COLO668 (cell line): ENCODE data around the gene NAALADL2.
"Not testable (repeated sequence)": the region's sequence is repeated elsewhere in the genome, so short reads cannot be mapped to it uniquely, and the experiment has no call there.

ENCODE experiments used
- DNase-seq: peaks from one replicate; lab custom pipeline; 2025; ENCODE audit not compliant: unreplicated experiment; lab: John Stamatoyannopoulos, UW

Gene NAALADL2

DNA sequence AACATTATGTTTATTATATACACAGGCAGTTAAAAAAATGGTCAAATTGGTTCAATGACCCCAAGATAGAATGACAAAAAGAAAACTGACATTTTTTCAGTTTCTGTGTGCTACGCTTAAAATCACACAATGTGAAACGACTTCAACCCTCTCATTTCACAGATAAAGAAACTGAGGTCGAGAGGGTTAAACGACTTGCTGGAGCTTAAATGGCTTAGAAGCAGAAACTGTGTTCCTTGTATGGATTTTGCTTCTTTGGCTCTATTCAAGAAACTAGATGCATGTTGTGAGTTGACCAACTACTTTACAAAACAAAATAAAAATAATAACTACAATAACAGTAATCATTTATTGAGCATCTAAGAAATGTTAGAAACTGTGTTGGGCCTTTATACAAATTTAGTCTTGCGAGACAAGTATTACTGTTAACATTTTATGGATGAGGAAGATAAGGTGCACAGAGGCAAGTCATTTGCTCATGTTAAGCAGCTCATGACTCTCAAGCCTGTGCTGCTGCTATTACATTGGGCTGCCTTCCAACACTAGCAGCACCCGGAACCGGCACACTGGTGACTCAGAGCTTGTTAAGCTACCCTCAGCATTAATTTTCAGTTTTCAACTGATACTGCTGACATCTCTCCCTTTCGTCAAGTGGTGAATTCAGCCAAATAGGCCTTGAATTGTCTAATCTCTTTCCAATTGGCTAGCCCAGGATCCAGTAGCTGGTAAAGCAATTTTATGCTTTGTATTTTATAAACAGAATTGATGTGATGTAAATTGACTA lies 487.6 kb downstream of the NAALADL2 start:
- no peak for DNase-seq

DNA sequence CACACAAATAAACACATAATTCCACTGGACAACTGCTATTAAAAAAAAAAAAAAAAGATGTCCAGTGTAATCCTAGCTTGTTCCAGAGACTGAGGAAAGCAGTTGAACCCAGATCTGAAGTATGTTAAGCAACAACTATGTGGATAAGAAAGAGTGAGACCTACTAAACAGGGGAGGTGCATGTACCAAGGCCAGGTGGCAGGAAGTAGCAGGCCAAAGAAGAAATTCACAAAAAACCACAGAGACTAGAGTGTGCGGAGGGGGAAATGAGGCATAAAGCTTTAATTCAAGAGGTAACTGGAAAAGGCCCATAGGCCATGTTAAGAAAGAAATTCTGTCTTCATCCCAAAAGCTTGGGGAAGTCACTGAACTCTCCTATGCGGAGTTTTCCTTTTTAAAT lies 490.0 kb downstream of the NAALADL2 start:
- DNase-seq = no peak

DNA sequence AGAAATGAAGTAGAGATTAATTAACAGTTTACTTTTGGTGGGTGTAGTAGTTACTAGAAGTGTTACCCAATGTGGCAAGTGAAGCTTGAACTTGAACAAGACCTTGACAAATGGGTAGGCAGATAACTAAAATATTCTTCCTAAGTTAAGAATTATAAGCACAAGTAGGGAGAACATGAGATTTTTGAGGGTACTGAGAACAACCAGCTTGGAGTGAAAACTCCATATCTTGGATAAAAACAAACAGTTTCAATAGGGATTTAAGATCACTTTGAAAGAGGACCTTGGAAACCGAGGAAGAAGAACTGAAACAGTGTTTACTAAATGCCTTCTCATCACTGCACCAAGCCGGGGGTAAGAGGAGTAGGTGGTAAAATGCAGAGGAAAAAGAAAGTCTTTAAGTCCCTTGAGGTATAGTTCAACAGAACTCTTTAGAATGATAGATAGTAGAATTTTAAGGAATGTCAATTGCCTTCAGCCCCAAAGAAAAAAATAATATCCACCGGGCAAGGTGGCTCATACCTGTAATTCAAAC lies 496.7 kb downstream of the NAALADL2 start:
- DNase-seq = no peak

DNA sequence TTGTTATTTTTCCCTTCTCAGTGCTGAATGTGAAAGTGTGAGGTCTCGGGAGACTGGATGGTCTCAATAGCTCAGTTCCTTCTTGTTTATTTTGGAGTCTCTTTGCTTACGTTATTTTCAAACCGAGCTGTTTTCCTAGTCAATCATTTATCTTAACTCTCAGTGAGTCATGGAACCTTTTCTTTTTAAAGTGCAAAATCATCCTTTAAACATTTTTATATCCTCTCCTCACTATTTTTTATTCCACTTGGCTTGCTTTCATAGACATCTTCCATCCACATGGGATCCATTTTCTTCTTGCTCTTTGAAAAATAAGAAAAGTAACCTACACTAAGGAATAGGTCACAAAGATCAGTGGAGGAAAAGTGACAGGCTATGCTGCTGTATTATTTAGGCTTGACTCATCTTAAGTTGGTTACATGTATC lies 497.8 kb downstream of the NAALADL2 start:
- DNase-seq = no peak

DNA sequence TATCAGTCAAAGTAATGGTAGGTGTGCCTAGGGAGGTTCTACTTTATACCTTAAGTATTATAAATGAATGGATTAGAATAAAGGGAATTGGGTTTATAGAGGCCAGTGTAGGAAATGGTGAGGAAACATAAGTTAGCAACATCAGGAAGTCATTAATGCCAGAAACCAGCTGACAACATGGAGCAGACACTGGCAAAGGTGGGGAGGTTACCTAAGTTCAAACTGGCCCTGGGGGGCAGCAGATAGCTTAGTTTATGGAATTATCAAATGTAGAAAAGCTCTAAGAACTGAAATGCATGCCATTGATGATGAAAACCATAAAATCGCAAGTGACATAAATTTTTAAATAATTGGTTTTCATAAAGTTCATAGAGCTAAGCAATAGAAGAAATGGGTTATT lies 498.6 kb downstream of the NAALADL2 start:
- DNase-seq = no peak

DNA sequence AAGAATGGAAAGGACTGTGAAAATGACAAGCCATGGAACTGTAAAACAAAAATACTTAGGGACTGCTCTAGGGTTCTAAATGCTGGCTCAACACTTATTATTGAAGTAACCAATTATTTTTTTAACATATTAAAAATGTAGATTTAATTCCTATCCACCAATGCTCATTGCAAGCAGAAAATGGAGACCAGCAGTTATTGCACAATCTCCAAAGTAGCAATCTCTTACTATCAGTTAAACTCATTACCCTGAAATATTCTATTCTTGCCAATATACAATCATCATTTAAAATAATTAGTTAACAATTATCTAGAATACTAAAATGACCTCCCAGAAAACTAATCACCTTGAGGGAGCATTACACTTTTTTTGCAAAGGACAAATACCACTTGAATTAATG lies 499.8 kb downstream of the NAALADL2 start:
- no peak for DNase-seq

DNA sequence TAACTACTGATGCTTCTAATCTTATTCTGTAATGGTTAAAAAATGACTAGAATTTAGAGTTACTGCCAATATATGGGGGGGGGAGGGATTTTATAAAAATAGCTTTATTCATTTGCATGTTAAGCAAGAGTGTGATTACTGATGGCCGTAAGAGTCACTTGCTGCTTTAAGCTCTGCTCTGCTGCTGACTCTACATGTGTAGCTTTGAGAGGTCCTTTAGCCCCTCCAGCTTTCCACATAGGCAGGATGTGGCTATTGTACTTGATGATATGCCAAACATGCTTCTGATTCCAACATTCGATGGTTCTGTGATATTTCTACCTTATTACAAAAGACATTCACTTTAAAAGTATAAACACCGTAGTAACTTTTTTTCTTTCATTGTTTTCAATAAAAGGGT lies 511.3 kb downstream of the NAALADL2 start:
- DNase-seq = not testable (repeated sequence)

DNA sequence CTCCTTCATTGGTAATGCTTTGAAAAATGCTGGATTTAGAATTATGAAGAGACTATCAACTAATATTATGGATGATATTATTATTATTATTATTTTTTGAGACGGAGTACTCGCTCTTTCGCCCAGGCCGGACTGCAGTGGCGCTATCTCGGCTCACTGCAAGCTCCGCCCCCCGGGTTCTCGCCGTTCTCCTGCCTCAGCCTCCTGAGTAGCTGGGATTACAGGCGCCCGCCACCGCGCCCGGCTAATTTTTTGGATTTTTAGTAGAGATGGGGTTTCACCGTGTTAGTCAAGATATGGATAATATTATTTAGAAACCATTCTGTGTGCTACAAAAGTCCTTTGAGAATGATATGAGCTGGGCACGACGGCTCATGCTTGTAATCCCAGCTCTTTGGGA lies 512.1 kb downstream of the NAALADL2 start:
- not testable (repeated sequence) for DNase-seq

DNA sequence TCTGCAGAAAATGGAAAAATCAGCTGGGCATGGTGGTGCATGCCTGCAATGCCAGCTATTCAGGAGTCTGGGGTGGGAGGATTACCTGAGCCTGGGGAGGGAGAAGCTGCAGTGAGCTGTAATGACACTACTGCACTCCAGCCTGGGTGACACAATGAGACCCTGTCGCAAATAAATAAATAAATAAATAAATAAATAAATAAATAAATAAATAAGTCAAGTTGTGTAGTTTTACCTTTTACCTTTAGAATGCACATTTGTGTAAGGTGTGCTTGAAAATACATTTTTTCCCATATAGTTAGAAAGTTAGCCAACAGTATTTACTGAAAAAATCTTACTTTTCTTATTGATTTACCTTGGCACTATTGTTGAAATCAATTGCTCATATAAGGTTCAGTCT lies 515.6 kb downstream of the NAALADL2 start:
- DNase-seq = no peak

DNA sequence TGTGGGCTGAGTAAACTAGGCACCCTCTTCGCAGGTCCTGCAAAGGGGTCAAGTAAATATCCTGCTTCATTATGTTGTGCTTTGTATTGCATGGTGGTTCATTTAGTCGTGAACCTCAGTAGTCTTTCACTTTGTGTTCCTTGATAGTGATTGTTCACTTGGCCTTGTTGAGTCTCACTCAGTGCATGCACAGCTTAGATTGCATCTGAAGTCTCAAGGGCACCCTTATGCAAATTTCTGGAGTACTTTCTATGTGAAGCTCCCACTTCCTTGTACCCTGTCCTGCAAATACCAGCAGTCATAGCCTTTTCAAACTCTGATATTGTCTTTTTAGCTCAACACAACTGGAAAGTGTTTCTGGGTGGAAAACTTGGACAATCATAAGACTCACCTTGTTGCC lies 519.2 kb downstream of the NAALADL2 start:
- DNase-seq = no peak

DNA sequence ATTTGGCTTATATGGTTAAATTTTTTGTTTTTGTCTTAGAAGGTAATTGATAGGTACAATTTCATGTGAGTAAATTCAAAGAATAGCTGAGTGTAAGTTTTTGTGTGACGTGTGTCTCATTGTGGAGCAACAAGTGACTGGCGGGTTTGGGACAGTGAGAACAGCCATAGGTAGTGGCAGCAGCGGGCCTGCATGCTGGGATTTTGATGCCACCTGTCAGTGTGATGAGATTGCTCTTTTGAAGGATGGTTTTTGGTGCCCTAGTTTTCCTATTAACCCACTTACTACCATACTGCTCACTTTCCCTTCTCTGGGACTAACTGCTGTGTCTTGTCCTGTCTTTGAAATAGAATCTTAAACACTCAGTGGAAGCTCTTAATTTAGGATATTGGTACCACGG lies 522.6 kb downstream of the NAALADL2 start:
- no peak for DNase-seq

DNA sequence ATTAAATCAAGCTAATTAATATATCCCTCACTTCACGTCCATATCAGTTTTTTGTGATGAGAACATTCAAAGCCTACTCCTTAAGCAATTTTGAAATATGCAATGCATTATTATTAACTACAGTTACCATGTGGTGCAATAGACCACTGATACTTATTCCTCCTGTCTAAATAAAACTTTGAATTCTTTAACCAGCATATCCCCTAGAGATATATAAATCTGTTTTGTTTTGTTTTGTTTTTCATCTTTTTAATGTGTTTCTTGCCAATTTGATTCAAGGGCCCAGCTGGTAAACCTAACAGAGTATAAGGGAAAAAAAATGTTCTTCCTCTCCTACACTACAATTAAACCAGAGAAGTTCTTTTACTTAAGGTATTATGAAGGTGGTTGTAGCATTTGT lies 524.2 kb downstream of the NAALADL2 start:
- DNase-seq = no peak

DNA sequence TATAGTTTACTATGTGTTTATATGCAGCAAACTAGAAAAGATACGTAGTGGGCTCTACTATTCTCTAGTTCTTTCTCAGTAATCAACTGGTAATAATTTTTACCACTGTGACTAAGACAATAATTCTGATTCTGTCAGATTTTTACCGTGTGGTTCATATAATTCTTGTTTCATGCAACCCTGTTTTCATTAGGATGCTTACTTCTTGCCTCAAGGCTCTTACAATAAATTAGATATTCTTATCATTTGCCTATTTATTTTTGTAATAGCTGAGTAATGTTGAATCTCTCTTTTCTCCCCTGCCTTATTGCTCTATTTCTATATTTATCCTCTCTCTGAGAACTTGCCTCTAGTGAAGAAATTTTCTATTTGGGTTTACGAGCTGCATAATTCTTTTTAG lies 524.7 kb downstream of the NAALADL2 start:
- no peak for DNase-seq

DNA sequence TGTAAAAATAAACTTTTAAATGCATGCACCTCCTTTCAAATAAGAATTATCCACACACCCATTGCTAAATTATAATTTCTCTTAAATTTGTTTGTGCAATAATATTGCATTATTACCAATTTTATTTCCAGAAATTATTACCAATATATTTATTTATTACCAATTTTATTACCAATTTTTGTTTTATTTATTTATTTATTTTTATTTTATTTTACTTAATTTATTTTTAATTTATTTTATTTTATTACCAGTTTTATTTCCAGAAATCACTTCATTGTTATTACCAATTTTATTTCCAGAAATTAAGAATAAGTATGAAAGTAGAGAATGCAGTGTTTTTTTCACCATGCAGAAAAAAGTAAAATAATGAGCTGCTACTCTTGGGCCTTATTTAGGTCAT lies 525.4 kb downstream of the NAALADL2 start:
- DNase-seq = no peak

DNA sequence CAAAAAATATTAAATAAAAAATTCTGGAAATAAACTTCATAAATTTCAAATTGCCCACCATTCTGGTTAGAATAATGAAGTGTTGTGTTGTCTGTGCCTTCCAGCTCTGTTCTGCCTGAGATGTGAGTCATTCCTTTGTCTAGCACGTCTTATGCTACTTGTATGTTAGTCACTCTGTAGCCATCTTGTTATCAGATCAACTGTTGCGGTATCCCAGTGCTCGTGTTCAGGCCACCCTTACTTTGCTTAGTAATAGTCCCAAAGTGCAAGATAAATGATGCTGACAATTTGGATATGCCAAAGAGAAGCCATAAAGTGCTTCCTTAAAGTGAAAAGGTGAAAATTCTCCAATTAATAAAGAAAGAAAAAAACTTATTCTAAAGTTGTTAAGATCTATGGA lies 527.5 kb downstream of the NAALADL2 start:
- no peak for DNase-seq

DNA sequence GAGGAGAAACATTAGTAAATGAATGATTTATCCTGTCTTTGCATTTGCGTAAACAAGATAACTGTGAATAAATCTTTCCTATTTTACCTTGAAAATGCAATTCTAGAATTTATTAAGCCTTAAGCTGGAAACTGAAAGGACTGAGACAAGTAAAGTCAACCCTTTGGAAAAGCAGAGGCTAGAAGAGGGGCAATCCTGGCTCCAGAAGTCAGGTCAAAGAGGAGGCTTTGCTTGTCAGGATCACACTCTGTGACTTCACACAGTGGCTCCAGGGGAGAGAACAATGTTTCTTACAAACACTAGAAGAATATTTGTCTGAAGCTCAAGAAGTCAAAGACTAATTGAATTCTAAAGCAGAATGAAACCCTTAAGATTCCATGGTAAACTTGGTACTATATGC lies 530.4 kb downstream of the NAALADL2 start:
- no peak for DNase-seq

DNA sequence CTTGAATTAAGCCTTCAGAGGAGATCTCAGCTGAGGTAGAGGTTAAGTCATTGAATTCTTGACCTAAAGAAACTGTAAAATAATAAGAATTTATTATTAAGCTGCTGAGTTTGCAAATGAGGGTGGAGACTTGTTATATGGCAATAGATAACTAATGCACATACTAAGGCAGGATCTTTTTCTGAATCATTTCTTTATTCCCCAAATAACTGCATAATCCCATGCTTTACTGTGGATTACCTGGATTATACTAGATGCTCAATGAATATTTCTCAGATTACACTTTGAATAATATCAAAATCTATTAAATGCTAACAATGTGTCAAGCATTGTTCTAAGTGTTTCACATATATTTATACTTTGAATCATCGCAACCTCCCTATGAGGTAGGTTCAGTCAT lies 532.5 kb downstream of the NAALADL2 start:
- no peak for DNase-seq

DNA sequence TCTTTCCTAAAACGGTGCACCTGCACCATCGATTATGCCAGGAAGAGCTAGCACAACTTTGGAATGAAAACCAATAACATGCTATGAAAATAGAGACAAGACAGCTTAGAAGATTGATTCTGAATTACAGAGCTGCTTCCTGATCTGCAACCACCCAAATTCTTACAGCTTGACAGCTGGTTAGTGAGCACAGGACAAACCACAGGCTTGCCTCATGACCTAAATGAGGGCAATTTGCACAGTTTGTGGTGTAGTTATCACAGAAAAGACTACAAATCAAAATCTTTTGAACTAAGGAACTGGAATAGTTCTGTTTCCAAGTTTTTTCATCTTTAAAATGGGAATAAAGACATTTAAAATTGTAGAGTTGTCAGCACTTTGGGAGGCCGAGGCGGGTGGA lies 533.5 kb downstream of the NAALADL2 start:
- DNase-seq = no peak

DNA sequence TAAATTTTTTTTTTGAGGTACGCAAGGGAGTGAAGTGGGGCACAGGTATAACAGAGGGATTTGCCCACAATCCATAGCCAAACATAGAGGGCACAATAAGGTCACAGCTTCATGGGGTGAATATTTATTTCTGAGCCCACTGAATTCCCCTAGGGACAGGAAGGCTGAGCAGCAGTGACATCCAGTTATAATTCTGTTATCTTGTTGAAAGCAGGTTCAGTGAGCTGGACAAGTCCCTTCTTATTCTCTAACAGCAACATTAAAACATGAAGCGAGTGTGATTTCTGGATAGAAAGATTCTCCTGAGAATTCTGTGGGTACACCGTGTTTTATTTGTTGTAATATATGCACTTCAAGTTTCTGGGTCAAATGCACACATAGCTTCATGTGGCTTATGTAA lies 538.2 kb downstream of the NAALADL2 start:
- DNase-seq = no peak

DNA sequence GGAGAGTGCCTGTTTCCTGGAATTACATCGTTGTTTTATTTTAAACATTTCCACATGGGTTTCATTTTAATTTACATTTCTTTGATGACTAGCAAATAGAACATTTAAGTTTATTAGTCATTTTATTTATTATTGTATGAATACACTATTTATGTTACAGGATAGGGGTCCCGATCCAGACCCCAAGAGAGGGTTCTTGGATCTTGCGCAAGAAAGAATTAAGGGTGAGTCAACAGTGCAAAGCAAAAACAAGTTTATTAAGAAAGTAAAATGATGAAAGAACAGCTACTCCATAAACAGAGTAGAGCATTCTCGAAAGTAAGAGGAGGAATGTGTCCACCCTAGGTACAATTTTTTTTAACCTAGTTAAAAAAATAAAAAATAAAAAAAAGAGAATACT lies 539.5 kb downstream of the NAALADL2 start:
- DNase-seq = no peak

DNA sequence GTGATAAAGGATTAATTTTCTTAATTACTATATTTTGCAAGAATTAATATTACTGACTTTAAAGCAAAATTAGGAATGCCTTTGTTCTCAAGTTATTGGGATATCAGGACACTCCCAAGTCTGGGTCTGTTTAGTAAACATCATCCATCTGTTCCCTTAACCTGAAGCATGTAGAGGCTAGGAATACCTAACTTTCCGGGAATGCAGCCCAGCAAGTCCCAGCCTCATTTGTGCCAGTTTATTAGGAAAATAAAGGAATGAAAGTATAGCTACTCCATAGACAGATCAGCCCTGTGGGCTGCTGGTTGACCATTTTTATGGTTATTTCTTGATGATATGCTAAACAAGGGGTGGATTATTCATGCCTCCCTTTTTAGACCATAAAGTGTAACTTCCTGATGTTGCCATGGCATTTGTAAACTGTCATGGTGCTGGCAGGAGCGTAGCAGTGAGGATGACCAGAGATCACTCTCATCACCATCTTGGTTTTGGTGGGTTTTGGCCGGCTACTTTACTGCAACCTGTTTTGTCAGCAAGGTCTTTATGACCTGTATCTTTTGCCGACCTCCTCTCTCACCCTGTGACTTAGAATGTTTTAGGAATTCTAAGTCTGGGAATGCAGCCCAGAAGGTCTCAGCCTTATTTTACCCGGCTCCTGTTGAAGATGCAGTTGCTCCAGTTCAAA lies 540.2 kb downstream of the NAALADL2 start:
- no peak for DNase-seq

DNA sequence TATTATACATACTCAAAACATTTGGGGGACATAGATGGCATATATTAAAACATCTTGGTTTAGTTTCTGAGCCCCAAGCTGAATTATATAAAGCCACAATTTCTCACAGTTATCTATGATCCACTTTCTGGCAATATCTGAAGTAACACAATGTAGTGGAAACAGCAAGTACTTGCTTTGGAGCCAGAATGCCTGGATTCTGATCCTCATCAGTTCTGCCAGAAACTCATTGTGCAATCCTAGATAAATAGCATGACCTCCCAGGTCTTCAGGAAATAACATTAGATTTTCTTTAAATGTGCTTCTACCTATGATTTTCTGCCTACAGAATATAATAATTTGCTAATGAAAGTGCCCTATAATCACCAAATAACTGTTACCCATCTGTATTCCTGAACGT lies 544.9 kb downstream of the NAALADL2 start:
- DNase-seq = no peak
